Duodenal mucosa (tissue), 2 donors: ENCODE measurements around the gene CCDC85C.
A peak's percentile ranks its signal among the peaks of the same experiment; 100 is the strongest.

Experiments used
- H3K27ac ChIP-seq: one replicate; pipeline ENCODE4 v1.7.0; 2013; ENCODE audit warnings: low read depth, low read length
- H3K27me3 ChIP-seq, 2 donors: one replicate each; pipeline ENCODE4 v1.7.0; 2013; ENCODE audit warnings: low read length in 2 of 2, control low read depth in 1 of 2; ENCODE audit not compliant: insufficient read depth in 2 of 2, control insufficient read depth in 1 of 2
- H3K36me3 ChIP-seq, 2 donors: one replicate each; pipeline ENCODE4 v1.7.0; 2013; ENCODE audit warnings: low read length in 2 of 2, control low read depth in 1 of 2; ENCODE audit not compliant: insufficient read depth in 2 of 2, control insufficient read depth in 1 of 2
- H3K4me1 ChIP-seq, 2 donors: one replicate each; pipeline ENCODE4 v1.7.0; 2013; ENCODE audit warnings: low read length in 2 of 2, control low read depth in 1 of 2; ENCODE audit not compliant: insufficient read depth in 2 of 2, control insufficient read depth in 1 of 2
- H3K4me3 ChIP-seq, 2 donors: one replicate each; pipeline ENCODE4 v1.7.0; 2013; ENCODE audit warnings: low read length in 2 of 2, low read depth in 1 of 2
- H3K9ac ChIP-seq, 2 donors: one replicate each; pipeline ENCODE4 v1.7.0; 2013; ENCODE audit warnings: low read length in 2 of 2, low read depth in 1 of 2
- H3K9me3 ChIP-seq, 2 donors: one replicate each; pipeline ENCODE4 v1.7.0; 2013; ENCODE audit warnings: low read length in 2 of 2, control low read depth in 1 of 2; ENCODE audit not compliant: control insufficient read depth in 1 of 2

CCDC85C gene

DNA sequence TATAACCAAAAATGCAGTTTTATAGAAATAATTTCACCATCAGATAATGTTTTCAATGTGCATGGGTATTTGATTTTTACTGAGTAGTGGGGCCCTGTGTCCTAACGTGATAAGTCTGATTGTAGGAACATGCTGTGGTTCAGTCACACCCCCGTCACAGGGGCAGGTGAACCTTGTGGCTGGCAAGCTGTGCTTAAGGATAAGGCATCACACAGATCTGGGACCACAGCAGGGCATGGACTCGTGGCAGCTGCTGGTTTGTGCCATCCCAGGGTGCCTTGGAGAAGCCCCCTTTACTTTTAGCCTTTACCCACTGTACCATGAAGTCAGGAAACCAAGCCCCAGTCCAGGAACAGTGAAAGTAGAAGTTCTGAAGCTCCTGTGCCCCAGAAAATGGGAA is 106.1 kb downstream of the CCDC85C start:
- H3K9me3 ChIP-seq: no peaks in the 10 kb centered on the region
- no peaks in the 10 kb centered on the region for H3K27me3 ChIP-seq
- H3K36me3 ChIP-seq: peaks cover 44 to 86% of the 10 kb centered on the region in 2 donors
- H3K9ac ChIP-seq: no peak overlapping the region
- no peaks in the 10 kb centered on the region for H3K4me1 ChIP-seq
- H3K27ac ChIP-seq: no peak overlapping the region
- H3K4me3 ChIP-seq: no peak overlapping the region

DNA sequence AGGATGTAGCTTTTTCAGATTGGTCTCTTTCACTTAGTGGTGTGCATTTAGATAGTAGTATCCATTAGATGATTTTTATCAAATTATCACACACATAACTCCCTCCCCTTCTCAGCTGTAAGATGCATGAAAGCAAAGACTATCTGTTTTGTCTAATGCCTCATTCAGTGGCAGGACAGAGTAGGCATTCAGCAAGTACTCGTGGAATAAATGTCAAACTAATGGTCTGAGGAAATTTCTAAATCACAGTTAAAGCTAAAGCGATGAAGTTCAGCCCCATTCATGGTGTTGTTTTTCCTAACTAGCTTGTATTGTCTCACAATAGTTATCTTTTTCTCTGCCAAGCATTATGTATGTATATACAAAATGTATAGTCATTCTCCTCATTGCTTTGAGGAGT is 106.7 kb downstream of the CCDC85C start:
- no peak overlapping the region for H3K4me3 ChIP-seq
- H3K36me3 ChIP-seq: peaks cover 39 to 86% of the 10 kb centered on the region in 2 donors
- no peaks in the 10 kb centered on the region for H3K9me3 ChIP-seq
- H3K9ac ChIP-seq: no peak overlapping the region
- no peaks in the 10 kb centered on the region for H3K27me3 ChIP-seq
- H3K4me1 ChIP-seq: no peaks in the 10 kb centered on the region
- no peak overlapping the region for H3K27ac ChIP-seq

DNA sequence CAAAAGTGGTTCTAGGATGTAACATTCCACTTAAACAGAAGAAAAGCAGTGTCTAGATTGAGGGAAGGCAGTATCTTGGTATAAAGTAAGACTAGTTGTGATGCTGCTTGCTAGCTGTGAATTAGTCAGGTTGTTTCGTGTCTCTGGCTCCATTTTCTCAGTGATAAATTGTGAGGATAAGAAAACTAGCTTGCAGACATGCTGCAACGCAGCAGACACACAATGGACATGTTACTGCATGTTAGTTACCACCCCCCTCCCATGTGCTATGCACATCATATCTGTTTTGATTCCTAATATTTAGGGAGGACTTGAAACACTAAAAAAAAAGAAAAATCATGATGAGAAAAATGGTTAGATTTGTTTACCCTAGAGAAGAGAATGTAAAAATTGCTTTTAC is 119.9 kb downstream of the CCDC85C start:
- H3K27me3 ChIP-seq: no peaks in the 10 kb centered on the region
- H3K4me3 ChIP-seq: no peak overlapping the region
- H3K9me3 ChIP-seq: no peaks in the 10 kb centered on the region
- no peaks in the 10 kb centered on the region for H3K36me3 ChIP-seq
- no peak overlapping the region for H3K9ac ChIP-seq
- peaks cover 16 to 25% of the 10 kb centered on the region in 2 donors for H3K4me1 ChIP-seq
- no peak overlapping the region for H3K27ac ChIP-seq

DNA sequence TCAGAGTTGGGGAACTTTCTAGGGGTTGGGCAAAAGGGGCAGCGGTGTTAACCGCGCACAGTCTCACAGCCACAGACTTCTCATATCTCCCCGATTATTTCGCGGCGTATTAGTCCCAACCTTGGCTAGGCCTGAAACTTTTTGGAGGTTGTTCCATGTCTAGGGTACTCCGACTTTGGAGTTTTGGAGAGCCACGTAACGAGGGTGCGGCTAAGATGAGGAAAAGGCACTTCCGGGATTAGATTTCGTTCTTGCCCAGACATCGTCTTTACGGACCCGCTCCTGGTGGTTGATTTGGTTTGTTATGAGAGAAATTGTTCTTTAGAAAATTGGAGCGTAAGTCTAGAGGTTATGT is 122.3 kb downstream of the CCDC85C start:
- Histone ChIP-seq H3K27ac (peak overlapping the region; percentile 90), H3K4me1 (peaks cover 22 to 40% of the 10 kb centered on the region in 2 donors), H3K9ac (peak overlapping the region; percentile 93 to 94), H3K9me3 (no peaks in the 10 kb centered on the region), H3K27me3 (no peaks in the 10 kb centered on the region), H3K36me3 (no peaks in the 10 kb centered on the region), H3K4me3 (peak overlapping the region; percentile 89 to 99)

DNA sequence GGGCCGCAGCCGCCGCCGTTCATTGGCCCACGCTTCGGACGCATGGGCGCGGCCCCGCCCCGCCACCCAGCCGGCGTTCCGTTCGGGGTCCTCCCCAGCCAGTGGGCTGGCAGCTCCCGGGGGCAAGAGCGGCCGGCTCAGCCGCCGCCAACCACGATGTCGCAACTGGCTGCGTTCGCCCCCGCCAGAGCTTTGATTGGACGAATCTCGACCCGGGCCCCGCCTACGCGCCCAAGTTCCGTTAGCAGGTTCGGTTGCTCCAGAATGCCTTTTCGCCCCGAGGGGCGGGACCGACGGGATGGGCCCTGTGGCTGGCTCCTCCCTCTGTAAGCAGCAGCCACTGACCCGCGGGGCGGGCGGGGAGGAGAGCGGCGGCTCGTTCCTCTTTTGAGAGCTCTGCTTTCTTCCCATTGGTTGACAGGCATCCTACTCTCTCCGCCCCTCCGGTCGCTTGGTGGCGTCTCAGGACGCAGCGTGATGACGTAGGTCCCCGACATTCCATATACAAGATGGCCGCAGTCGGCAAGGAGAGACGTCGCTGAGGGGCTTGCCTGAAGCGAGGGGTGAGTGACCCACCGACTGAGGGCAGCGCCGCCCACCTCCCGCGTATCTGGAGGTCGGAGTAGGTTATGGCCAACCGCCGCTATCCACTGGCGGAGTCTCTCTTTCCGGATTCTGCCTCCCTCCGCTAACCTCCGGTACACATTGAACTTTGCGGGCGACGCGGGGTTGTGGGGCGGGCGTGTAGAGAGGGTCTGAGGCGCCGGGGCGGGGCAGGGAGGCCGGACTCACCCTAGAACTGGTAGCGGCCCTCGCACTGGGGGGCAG is 122.9 kb downstream of the CCDC85C start, which contains the start of gene CCNK:
TSS of gene CCNK (plus strand) at position 493 of the 828 bp plus-strand sequence. CDS start 11,269 bp downstream, outside the sequence.
- Histone ChIP-seq H3K4me3 (peak within 1 kb of the TSS; percentile 89 to 99), H3K27ac (peak within 1 kb of the TSS; percentile 90), H3K27me3 (no peaks in the 10 kb centered on the region), H3K9me3 (no peaks in the 10 kb centered on the region), H3K9ac (peak within 1 kb of the TSS; percentile 93 to 94), H3K36me3 (no peaks in the 10 kb centered on the region), H3K4me1 (peaks cover 22 to 40% of the 10 kb centered on the region in 2 donors)

DNA sequence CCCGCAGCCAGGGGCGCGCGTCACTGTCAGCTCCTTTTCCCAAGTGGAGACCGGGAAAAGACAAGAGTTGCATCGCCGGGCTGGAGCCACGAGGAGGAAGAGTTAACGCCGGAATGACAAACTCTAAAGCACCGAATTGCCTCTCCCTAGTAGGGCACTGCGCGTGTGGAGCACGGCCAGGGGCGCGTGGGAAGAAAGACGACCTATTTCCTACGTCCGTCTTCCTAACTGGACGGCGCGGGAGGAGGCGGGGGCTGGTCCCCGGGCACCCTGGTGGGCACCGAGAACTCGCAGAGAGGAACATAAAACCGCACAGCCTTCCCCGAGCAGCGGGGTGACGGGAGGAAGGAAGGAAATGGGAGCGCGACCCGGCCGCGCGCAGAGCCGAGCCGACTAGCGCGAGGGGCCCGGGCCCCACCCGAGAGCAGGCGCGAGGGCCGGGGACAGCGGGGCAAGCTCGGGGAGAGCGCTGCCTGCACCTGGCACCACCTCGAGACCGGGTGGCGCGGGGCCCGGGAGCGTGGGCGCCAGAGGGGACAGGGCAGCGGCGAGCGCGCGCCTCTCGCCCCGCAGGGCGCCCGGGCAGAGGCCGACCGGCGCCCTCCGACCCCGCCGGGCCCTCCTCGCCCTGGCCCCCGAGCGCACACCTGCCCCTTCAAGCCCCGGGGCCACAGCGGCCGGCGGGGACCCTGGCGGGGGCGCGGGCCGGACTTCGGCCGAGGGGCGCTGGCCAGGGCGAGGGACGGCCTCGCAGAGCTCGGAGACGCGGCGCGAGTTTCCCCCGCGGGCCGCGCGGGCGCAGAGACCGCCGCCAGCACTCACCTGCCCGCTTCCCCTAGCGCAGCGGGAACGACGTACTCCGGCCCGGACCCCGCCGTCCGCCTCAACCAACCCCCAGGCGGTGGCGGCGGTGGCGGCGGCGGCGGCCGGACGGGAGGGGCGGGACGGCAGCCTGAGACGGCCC is 123.8 kb downstream of the CCDC85C start, which contains the start of gene SETD3:
TSS of gene SETD3 (minus strand) at position 954 of the 964 bp plus-strand sequence. CDS start 15,054 bp downstream, outside the sequence.
- Histone ChIP-seq H3K4me1 (peaks cover 26 to 40% of the 10 kb centered on the region in 2 donors), H3K27me3 (no peaks in the 10 kb centered on the region), H3K27ac (peak within 1 kb of the TSS; percentile 90), H3K9me3 (no peaks in the 10 kb centered on the region), H3K36me3 (no peaks in the 10 kb centered on the region), H3K4me3 (peak within 1 kb of the TSS; percentile 89 to 99), H3K9ac (peak within 1 kb of the TSS; percentile 93 to 94)

DNA sequence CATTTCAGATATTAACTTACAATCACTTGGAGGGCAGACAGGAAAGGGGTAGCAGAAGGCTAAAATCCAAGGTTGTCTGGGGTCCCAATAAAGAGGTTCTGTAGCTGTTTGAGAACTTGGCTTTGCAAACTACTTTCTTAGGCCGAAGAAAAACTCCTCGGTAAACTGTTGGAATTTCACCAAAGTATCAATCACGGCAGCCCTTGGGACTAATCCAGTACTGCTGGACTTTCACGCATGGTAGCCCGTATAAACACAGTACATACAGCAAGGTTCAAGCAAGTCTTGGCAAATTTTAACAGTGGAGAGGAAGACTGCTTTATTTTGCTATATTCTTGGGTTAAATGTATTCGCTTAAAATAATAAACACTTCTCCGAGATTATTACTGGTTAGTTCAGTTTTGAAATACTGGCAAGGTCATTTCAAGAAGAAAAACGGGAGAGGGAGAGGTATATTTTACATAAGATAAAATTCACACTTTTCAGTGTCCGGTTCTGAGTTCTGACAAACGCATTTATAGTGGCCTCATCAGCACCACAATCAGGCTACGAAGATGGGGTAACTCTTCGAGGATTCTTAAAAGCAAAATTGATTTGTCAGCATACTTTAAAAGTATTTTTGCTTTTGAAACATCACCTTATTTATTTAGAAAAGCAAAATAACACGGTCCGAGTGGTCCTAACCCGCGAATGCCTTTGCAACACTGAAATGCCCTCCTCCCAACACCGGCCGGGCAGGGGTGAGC is 124.7 kb downstream of the CCDC85C start:
- H3K9ac ChIP-seq: peak overlapping the region; percentile 66 to 81
- peaks cover 29 to 40% of the 10 kb centered on the region in 2 donors for H3K4me1 ChIP-seq
- H3K27ac ChIP-seq: peak overlapping the region; percentile 73
- no peaks in the 10 kb centered on the region for H3K27me3 ChIP-seq
- H3K9me3 ChIP-seq: no peaks in the 10 kb centered on the region
- H3K36me3 ChIP-seq: no peaks in the 10 kb centered on the region
- H3K4me3 ChIP-seq: peak overlapping the region; percentile 85

DNA sequence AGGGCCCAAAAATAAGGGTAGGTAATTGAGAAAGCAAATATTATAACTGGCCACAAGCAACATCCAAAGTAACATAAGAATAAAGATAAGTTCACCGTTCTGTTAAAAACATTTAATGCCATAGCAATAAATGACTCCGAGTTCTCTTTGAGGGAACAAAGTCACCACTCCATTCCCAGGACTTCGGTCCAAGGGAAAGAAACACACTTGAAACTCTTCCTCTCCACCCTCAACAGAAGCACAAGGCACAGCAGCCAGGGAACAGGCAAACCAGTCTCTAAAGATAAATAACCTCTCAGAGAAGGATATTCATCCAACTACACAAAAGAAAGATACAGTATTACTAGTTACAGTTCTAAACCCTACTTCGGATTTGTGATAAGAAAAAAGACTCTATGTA is 125.9 kb downstream of the CCDC85C start:
- Histone ChIP-seq H3K36me3 (no peaks in the 10 kb centered on the region), H3K27me3 (no peaks in the 10 kb centered on the region), H3K4me3 (peak overlapping the region; percentile 85), H3K27ac (no peak overlapping the region), H3K4me1 (peaks cover 30 to 34% of the 10 kb centered on the region in 2 donors), H3K9me3 (no peaks in the 10 kb centered on the region), H3K9ac (peak overlapping the region; percentile 30 to 66)

DNA sequence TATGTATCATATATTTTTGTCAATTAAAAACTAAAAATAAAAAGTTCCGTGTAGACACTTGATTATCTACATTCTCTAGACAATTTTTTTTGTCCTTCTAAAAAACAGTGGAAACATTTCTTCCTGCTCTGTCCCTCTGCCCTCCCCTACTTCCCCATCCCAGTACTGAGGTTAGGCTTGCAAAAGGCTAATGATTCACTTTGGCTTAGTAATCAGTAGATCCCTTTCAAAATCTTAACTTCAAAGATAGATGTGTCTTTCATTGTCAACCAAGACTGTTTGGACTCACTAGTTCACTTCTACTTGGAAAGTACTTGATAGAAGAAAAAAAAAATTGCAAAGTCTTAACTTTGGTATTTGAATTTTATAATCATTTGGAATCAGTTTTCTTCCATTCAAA is 127.1 kb downstream of the CCDC85C start:
- Histone ChIP-seq H3K9ac (no peak overlapping the region), H3K4me3 (no peak overlapping the region), H3K27ac (no peak overlapping the region), H3K27me3 (no peaks in the 10 kb centered on the region), H3K9me3 (no peaks in the 10 kb centered on the region), H3K36me3 (no peaks in the 10 kb centered on the region), H3K4me1 (peaks cover 23 to 26% of the 10 kb centered on the region in 2 donors)
